SK-N-SH (cell line): Measurements from ENCODE around the gene SLC15A1. TPM values are rescaled to one million over a fixed set of nuclear protein-coding genes. Genes with fewer than 3 reads are reported as not detected.

ENCODE experiments used
- CTCF ChIA-PET: fragments of 300-600, 350-600 bp; formaldehyde crosslinking; extraction: SDS; loops from one replicate; lab custom pipeline; 2021; lab: Yijun Ruan, JAX
- POLR2A ChIA-PET: fragments of 350-600 bp; sonication (Branson Sonifier 250); formaldehyde crosslinking; extraction: SDS; loops from one replicate; lab custom pipeline; 2020; ENCODE audit warnings: antibody characterized with exemption, inconsistent platforms; lab: Yijun Ruan, JAX
- DNase-seq: peaks from one replicate; pipeline ENCODE4 v3.0.0; 2012
- H2AFZ ChIP-seq: fragments of 200-600 bp; sonication (generic); 2 replicates; pipeline ENCODE4 v1.8.1; 2016; ENCODE audit warnings: antibody characterized with exemption, mild to moderate bottlenecking, low read depth
- H3F3A ChIP-seq: fragments of 200-600 bp; sonication (generic); replicated peaks from 2 replicates; pipeline ENCODE3; 2016; ENCODE audit warnings: antibody characterized with exemption, mild to moderate bottlenecking; ENCODE audit not compliant: insufficient read depth
- H3K27ac ChIP-seq, 2 experiments: fragments of 200-500 bp in 1 of 2; fragments of 200-600 bp in 1 of 2; sonication (Bioruptor generic) in 1 of 2; sonication (generic), shearing (Covaris generic) in 1 of 2; 2 replicates each; pipeline versions ENCODE4 v1.5.1 to v1.6.1; 2014 to 2016; ENCODE audit warnings: low read depth in 2 of 2, inconsistent platforms in 1 of 2, low read length in 1 of 2, mild to moderate bottlenecking in 1 of 2, mixed read lengths in 1 of 2
- H3K27me3 ChIP-seq: fragments of 200-600 bp; sonication (generic), shearing (Covaris generic); 2 replicates; pipeline ENCODE4 v1.6.1; 2016; ENCODE audit warnings: mixed run types; ENCODE audit not compliant: insufficient read depth
- H3K36me3 ChIP-seq, 2 experiments: fragments of 200-500 bp in 1 of 2; fragments of 200-600 bp in 1 of 2; sonication (Bioruptor generic) in 1 of 2; sonication (generic) in 1 of 2; replicated peaks in 1 of 2; 2 replicates each; pipeline versions ENCODE3 to v1.5.1; 2014 to 2016; ENCODE audit warnings: low read length in 1 of 2, mild to moderate bottlenecking in 1 of 2; ENCODE audit not compliant: insufficient read depth in 2 of 2, control insufficient read depth in 1 of 2
- H3K4me1 ChIP-seq, 2 experiments: fragments of 200-500 bp in 1 of 2; fragments of 200-600 bp in 1 of 2; sonication (Bioruptor generic) in 1 of 2; sonication (generic), shearing (Covaris generic) in 1 of 2; 2 replicates each; pipeline versions ENCODE4 v1.5.1 to v1.6.1; 2014 to 2016; ENCODE audit warnings: low read depth in 1 of 2, low read length in 1 of 2, mixed run types in 1 of 2; ENCODE audit not compliant: insufficient read depth in 2 of 2, control insufficient read depth in 1 of 2
- H3K4me2 ChIP-seq: fragments of 200-600 bp; sonication (generic), shearing (Covaris generic); 2 replicates; pipeline ENCODE4 v1.6.1; 2017; ENCODE audit warnings: mixed run types
- H3K4me3 ChIP-seq, 2 experiments: fragments of 200-500 bp in 1 of 2; fragments of 200-600 bp in 1 of 2; sonication (Bioruptor generic) in 1 of 2; sonication (generic), shearing (Covaris generic) in 1 of 2; 2 replicates each; pipeline versions ENCODE4 v1.5.1 to v1.8.1; 2014 to 2016; ENCODE audit warnings: low read depth in 2 of 2, inconsistent platforms in 1 of 2, low read length in 1 of 2, mild to moderate bottlenecking in 1 of 2, mixed read lengths in 1 of 2, moderate library complexity in 1 of 2
- H3K79me2 ChIP-seq: fragments of 200-600 bp; sonication (generic); 2 replicates; pipeline ENCODE4 v1.8.1; 2017; ENCODE audit warnings: mild to moderate bottlenecking; ENCODE audit not compliant: insufficient read depth
- H3K9ac ChIP-seq: fragments of 200-600 bp; sonication (generic); 2 replicates; pipeline ENCODE4 v1.6.1; 2017; ENCODE audit warnings: mixed run types
- H3K9me2 ChIP-seq: fragments of 200-600 bp; sonication (generic); 2 replicates; pipeline ENCODE4 v1.6.1; 2017; ENCODE audit warnings: mixed run types
- H3K9me3 ChIP-seq: fragments of 200-600 bp; sonication (generic); 2 replicates; pipeline ENCODE4 v1.6.1; 2017; ENCODE audit warnings: mixed run types, mild to moderate bottlenecking, moderate library complexity
- H4K20me1 ChIP-seq: fragments of 200-600 bp; sonication (generic); 2 replicates; pipeline ENCODE4 v1.6.1; 2017; ENCODE audit warnings: mild to moderate bottlenecking, mixed run types; ENCODE audit not compliant: insufficient read depth
- CTCF ChIP-seq: fragments of 200-600 bp; sonication (generic); IDR thresholded peaks from 2 replicates; pipeline ENCODE4 v1.6.1; 2017; ENCODE audit warnings: antibody characterized with exemption, mild to moderate bottlenecking, moderate library complexity
- ELF1 ChIP-seq: IDR thresholded peaks from 2 replicates; pipeline ENCODE4 v1.4.0; 2012
- EP300 ChIP-seq, 2 experiments: IDR thresholded peaks; 2 replicates each; pipeline versions ENCODE4 v1.4.0 to v1.6.1; 2012; ENCODE audit warnings: borderline replicate concordance in 1 of 2, low read depth in 1 of 2, low read length in 1 of 2
- FOSL2 ChIP-seq: IDR thresholded peaks from 2 replicates; pipeline ENCODE4 v1.4.0; 2012; ENCODE audit warnings: low read depth, mild to moderate bottlenecking, moderate library complexity, borderline replicate concordance
- FOXJ3 ChIP-seq: sonication (generic); formaldehyde crosslinking; IDR thresholded peaks from 2 replicates; pipeline ENCODE4 v1.5.1; 2020; ENCODE audit warnings: mild to moderate bottlenecking, missing genetic modification reagents
- FOXM1 ChIP-seq: IDR thresholded peaks from 2 replicates; pipeline ENCODE4 v1.4.0; 2012; ENCODE audit warnings: low read depth, mild to moderate bottlenecking
- JUND ChIP-seq: IDR thresholded peaks from 2 replicates; pipeline ENCODE4 v1.4.0; 2012
- MAX ChIP-seq: IDR thresholded peaks from 2 replicates; pipeline ENCODE4 v1.4.0; 2012; ENCODE audit warnings: low read depth
- MEF2A ChIP-seq: IDR thresholded peaks from 2 replicates; pipeline ENCODE4 v1.4.0; 2012; ENCODE audit warnings: low read depth, borderline replicate concordance
- NFIC ChIP-seq: IDR thresholded peaks from 2 replicates; pipeline ENCODE4 v1.4.0; 2012; ENCODE audit warnings: borderline replicate concordance
- NRF1 ChIP-seq: IDR thresholded peaks from 2 replicates; pipeline ENCODE4 v1.6.1; 2012; ENCODE audit warnings: low read depth, mild to moderate bottlenecking, low read length
- RAD21 ChIP-seq: IDR thresholded peaks from 2 replicates; pipeline ENCODE4 v1.6.1; 2012; ENCODE audit warnings: mild to moderate bottlenecking, low read length
- RFX5 ChIP-seq: IDR thresholded peaks from 2 replicates; pipeline ENCODE4 v1.6.1; 2012; ENCODE audit warnings: mild to moderate bottlenecking, improper control_type of control experiment, low read length
- TEAD4 ChIP-seq: IDR thresholded peaks from 2 replicates; pipeline ENCODE4 v1.4.0; 2012; ENCODE audit warnings: mild to moderate bottlenecking, borderline replicate concordance; ENCODE audit not compliant: insufficient read depth
- WGBS: methylation state at CpG from one replicate; pipeline ENCODE4 v1.1.6; 2017; ENCODE audit warnings: low lambda C conversion rate; 5-methylcytosine and 5-hydroxymethylcytosine counted together
- polyA plus RNA-seq, 3 experiments: library from polyadenylated mRNA; depleted of rRNA; stranded (reverse); fragments of >200 nt; gene quantifications; 2 replicates each; pipeline ENCODE4 v1.2.3, GENCODE V29; 2012
- TF ChIP-seq, protein P1 (sequence below): fragments of 150-350 bp; IDR thresholded peaks from 2 replicates; pipeline ENCODE4 v1.6.1; 2016; ENCODE audit warnings: mild to moderate bottlenecking, low read depth, low read length
- TF ChIP-seq, protein P2 (sequence below): IDR thresholded peaks from 2 replicates; pipeline ENCODE4 v1.4.0; 2012; ENCODE audit warnings: low read depth, borderline replicate concordance

SLC15A1 gene
- polyA plus RNA-seq, 1 of the 3 experiments (the other 2 are of a cell fraction) = not detected

GRCh38 chr13:98657506-98658085, 94.9 kb downstream of the SLC15A1 start:
- H3K27ac ChIP-seq = no peak overlapping the region
- ChIA-PET POLR2A (no interaction called here), CTCF (interaction anchor here (0.7 to 1.9 kb wide), 2 partner anchors 75 to 213 kb away, joined by 3 to 6 read pairs; no protein-coding TSS in a partner anchor)
- WGBS = 64% methylated on average over 8 of the region's 8 CpGs
- no peak overlapping the region for H3K4me3 ChIP-seq
- no peaks in the 10 kb centered on the region for H3K9me2 ChIP-seq
- no peaks in the 10 kb centered on the region for H4K20me1 ChIP-seq
- H3K9me3 ChIP-seq = no peaks in the 10 kb centered on the region
- no peak overlapping the region for H3K9ac ChIP-seq
- peaks cover 0 to 15% of the 10 kb centered on the region in 2 experiments; a peak in 2 of 4 replicates for H3K4me1 ChIP-seq
- H3K79me2 ChIP-seq = no peaks in the 10 kb centered on the region
- H2AFZ ChIP-seq = no peak overlapping the region
- peak; percentile 48 for DNase-seq
- TF ChIP-seq TEAD4 (no peak), ELF1 (no peak), FOXM1 (no peak), CTCF (no peak), JUND (no peak), NRF1 (no peak), MEF2A (no peak)
- no peaks in the 10 kb centered on the region for H3F3A ChIP-seq
- no peak overlapping the region for H3K4me2 ChIP-seq
- no peaks in the 10 kb centered on the region for H3K36me3 ChIP-seq
- no peaks in the 10 kb centered on the region for H3K27me3 ChIP-seq

- no peaks in the 10 kb centered on the region for H4K20me1 ChIP-seq
- ChIA-PET POLR2A (no interaction called here), CTCF (interaction anchor here (1.9 kb wide), 1 partner anchor 211 kb away, joined by 6 read pairs; no protein-coding TSS in a partner anchor)
- no peaks in the 10 kb centered on the region for H3K9me2 ChIP-seq
- no peaks in the 10 kb centered on the region for H3K79me2 ChIP-seq
- peaks cover 0 to 7% of the 10 kb centered on the region in 2 experiments; a peak in 2 of 4 replicates for H3K4me1 ChIP-seq
- H3K36me3 ChIP-seq = no peaks in the 10 kb centered on the region
- no peaks in the 10 kb centered on the region for H3K9me3 ChIP-seq
- no peaks in the 10 kb centered on the region for H3F3A ChIP-seq
- whole genome bisulfite sequencing = 88% methylated on average over 3 of the region's 3 CpGs
- no peak overlapping the region for H2AFZ ChIP-seq
- TF ChIP-seq RAD21 = no peak
- TF ChIP-seq, protein P1, sequence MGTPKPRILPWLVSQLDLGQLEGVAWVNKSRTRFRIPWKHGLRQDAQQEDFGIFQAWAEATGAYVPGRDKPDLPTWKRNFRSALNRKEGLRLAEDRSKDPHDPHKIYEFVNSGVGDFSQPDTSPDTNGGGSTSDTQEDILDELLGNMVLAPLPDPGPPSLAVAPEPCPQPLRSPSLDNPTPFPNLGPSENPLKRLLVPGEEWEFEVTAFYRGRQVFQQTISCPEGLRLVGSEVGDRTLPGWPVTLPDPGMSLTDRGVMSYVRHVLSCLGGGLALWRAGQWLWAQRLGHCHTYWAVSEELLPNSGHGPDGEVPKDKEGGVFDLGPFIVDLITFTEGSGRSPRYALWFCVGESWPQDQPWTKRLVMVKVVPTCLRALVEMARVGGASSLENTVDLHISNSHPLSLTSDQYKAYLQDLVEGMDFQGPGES = no peak
- TF ChIP-seq NFIC = no peak
- TF ChIP-seq EP300 (IDR thresholded peaks at IDR 0.05; ENCODE audit: borderline replicate concordance in 1 of 2, low read depth in 1 of 2, low read length in 1 of 2) = no peak
- TF ChIP-seq FOXM1 = no peak
- TF ChIP-seq, protein P2, sequence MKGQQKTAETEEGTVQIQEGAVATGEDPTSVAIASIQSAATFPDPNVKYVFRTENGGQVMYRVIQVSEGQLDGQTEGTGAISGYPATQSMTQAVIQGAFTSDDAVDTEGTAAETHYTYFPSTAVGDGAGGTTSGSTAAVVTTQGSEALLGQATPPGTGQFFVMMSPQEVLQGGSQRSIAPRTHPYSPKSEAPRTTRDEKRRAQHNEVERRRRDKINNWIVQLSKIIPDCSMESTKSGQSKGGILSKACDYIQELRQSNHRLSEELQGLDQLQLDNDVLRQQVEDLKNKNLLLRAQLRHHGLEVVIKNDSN = no peak
- TF ChIP-seq RFX5 = no peak
- TF ChIP-seq JUND = no peak
- TF ChIP-seq FOXJ3 (CRISPR knock-in tag) = no peak
- TF ChIP-seq MAX = no peak
- no peak for TF ChIP-seq FOSL2
- no peak overlapping the region for H3K9ac ChIP-seq
- no peak overlapping the region for H3K4me2 ChIP-seq
- no peaks in the 10 kb centered on the region for H3K27me3 ChIP-seq
- H3K4me3 ChIP-seq = no peak overlapping the region
- no peak overlapping the region for H3K27ac ChIP-seq
- DNase-seq = no peak
These were observed 96.2 kb downstream of the SLC15A1 start for GRCh38 chr13:98656223-98656622.
